GM12878 (cell line): ENCODE data around the gene PARVA. TPM values are rescaled to one million over a fixed set of nuclear protein-coding genes. Genes with fewer than 3 reads are reported as not detected.

Experiments used
- ATAC-seq: fragments of 200-7000 bp; cut with Tn5 transposase; 3 replicates; pipeline ENCODE4 v1.9.1; 2020; ENCODE audit warnings: mild to moderate bottlenecking, moderate library complexity
- BruUV-seq: library from RNA; stranded (reverse); fragments of 400-500 nt; replicated peaks from 2 replicates; lab custom pipeline; 2021; lab: Mats Ljungman, UMichigan
- CTCF ChIA-PET: fragments of 300-600 bp; sonication (Branson Sonifier 250); formaldehyde crosslinking; extraction: SDS; loops from one replicate; lab custom pipeline; 2021; ENCODE audit warnings: inconsistent platforms; lab: Yijun Ruan, JAX
- POLR2A ChIA-PET: fragments of 350-600 bp; formaldehyde crosslinking; extraction: SDS; loops from one replicate; lab custom pipeline; 2021; ENCODE audit warnings: inconsistent platforms; lab: Charles Lee
- RAD21 ChIA-PET: fragments of 300-600 bp; sonication (Branson Sonifier 250); formaldehyde crosslinking; loops from one replicate; lab custom pipeline; 2023; ENCODE audit warnings: antibody characterized with exemption; ENCODE audit not compliant: unreplicated experiment; lab: Charles Lee
- SMC1A ChIA-PET: fragments of 300-600 bp; sonication (Branson Sonifier 250); formaldehyde crosslinking; loops from one replicate; lab custom pipeline; 2023; ENCODE audit not compliant: unreplicated experiment, uncharacterized antibody; lab: Charles Lee
- DNase-seq: peaks from one replicate; pipeline ENCODE4 v3.0.0-alpha.2; 2011; ENCODE audit warnings: low read depth, low spot score
- FAIRE-seq: peaks from 3 replicates; lab custom pipeline; 2011; peaks lifted over from hg19 to GRCh38; lab: Jason Lieb, UNC
- H2AFZ ChIP-seq: 2 replicates; pipeline ENCODE4 v1.6.0; 2011; ENCODE audit warnings: low read depth, low read length, control low read depth; ENCODE audit not compliant: control insufficient read depth
- H3K27ac ChIP-seq: 2 replicates; pipeline ENCODE4 v1.5.1; 2011; ENCODE audit warnings: control low read depth; ENCODE audit not compliant: control insufficient read depth, insufficient read depth
- H3K27me3 ChIP-seq, 2 experiments: replicated peaks in 1 of 2; 2 replicates each; pipeline versions ENCODE4 v1.6.0 to v1.6.1; 2011; ENCODE audit warnings: low read length in 1 of 2; ENCODE audit not compliant: control insufficient read depth in 2 of 2, insufficient read depth in 2 of 2
- H3K36me3 ChIP-seq, 2 experiments: 2 replicates each; pipeline ENCODE4 v1.5.1; 2011; ENCODE audit warnings: low read length in 1 of 2; ENCODE audit not compliant: control insufficient read depth in 2 of 2, insufficient read depth in 2 of 2
- H3K4me1 ChIP-seq: 2 replicates; pipeline ENCODE4 v1.6.1; 2011; ENCODE audit warnings: mild to moderate bottlenecking, low read length, moderate library complexity, mixed read lengths; ENCODE audit not compliant: control insufficient read depth, insufficient read depth
- H3K4me2 ChIP-seq: 2 replicates; pipeline ENCODE4 v1.6.0; 2011; ENCODE audit warnings: control low read depth; ENCODE audit not compliant: control insufficient read depth, insufficient read depth
- H3K4me3 ChIP-seq: fragments of 200-600 bp; sonication (generic); 2 replicates; pipeline ENCODE4 v1.5.1; 2016
- H3K79me2 ChIP-seq: 2 replicates; pipeline ENCODE4 v1.6.0; 2011; ENCODE audit warnings: low read length; ENCODE audit not compliant: control insufficient read depth, insufficient read depth
- H3K9ac ChIP-seq: 2 replicates; pipeline ENCODE4 v1.8.0; 2011; ENCODE audit warnings: low read length, control low read depth, mixed read lengths; ENCODE audit not compliant: control insufficient read depth, insufficient read depth
- H3K9me3 ChIP-seq: replicated peaks from 3 replicates; pipeline ENCODE4 v1.5.1; 2011; ENCODE audit warnings: mild to moderate bottlenecking, low read length; ENCODE audit not compliant: control insufficient read depth, insufficient read depth
- H4K20me1 ChIP-seq: 2 replicates; pipeline ENCODE4 v1.6.0; 2011; ENCODE audit not compliant: control insufficient read depth, insufficient read depth
- HDAC6 ChIP-seq: fragments of 200-600 bp; sonication (generic); IDR thresholded peaks from one replicate; pipeline ENCODE4 v1.8.0; 2017; ENCODE audit warnings: antibody characterized with exemption; ENCODE audit not compliant: unreplicated experiment
- MTA3 ChIP-seq: IDR thresholded peaks from 2 replicates; pipeline ENCODE4 v1.6.1; 2012; ENCODE audit warnings: low read length, inconsistent platforms, borderline replicate concordance
- MXI1 ChIP-seq: fragments of 150-350 bp; IDR thresholded peaks from 2 replicates; pipeline ENCODE4 v1.6.1; 2011; ENCODE audit warnings: low read depth, mild to moderate bottlenecking, inconsistent platforms, low read length, improper control_type of control experiment
- NR2C2 ChIP-seq: IDR thresholded peaks from 2 replicates; pipeline ENCODE4 v1.6.1; 2011; ENCODE audit warnings: borderline replicate concordance, low read depth; ENCODE audit not compliant: control insufficient read depth, insufficient read length
- RCOR1 ChIP-seq: conservative IDR thresholded peaks from 2 replicates; pipeline ENCODE4 v1.6.1; 2012; ENCODE audit warnings: low read depth, low read length, improper control_type of control experiment
- STAT1 ChIP-seq: fragments of 450-650 bp; conservative IDR thresholded peaks from 2 replicates; pipeline ENCODE4 v1.6.1; 2014; ENCODE audit warnings: antibody characterized with exemption, mild to moderate bottlenecking
- SUPT20H ChIP-seq: IDR thresholded peaks from 2 replicates; pipeline ENCODE4 v1.6.1; 2011; ENCODE audit warnings: low read depth, mild to moderate bottlenecking, low read length, moderate library complexity, borderline replicate concordance; ENCODE audit not compliant: control insufficient read depth
- TARDBP ChIP-seq: IDR thresholded peaks from 2 replicates; pipeline ENCODE4 v1.6.1; 2016; ENCODE audit warnings: borderline replicate concordance
- WGBS: methylation state at CpG from one replicate; pipeline ENCODE4 v1.1.6; 2016; ENCODE audit warnings: low lambda C conversion rate; ENCODE audit not compliant: insufficient replicate concordance, insufficient coverage; ENCODE audit errors: missing lambda C conversion rate; 5-methylcytosine and 5-hydroxymethylcytosine counted together
- in situ Hi-C: fragments of 300-500 bp; cut with MboI; formaldehyde crosslinking; loops from 9 replicates; pipeline ENCODE4 v1.14.3; 2018; ENCODE audit warnings: mixed read lengths
- intact Hi-C: fragments of 100-400 bp; cut with micrococcal nuclease; formaldehyde crosslinking; loops from one replicate; pipeline ENCODE4 v1.14.2; 2022; ENCODE audit not compliant: unreplicated experiment
- polyA plus RNA-seq, 11 experiments: library from polyadenylated mRNA; depleted of rRNA in 4 of 11; unstranded in 6 of 11; stranded (reverse) in 5 of 11; fragments of >200 nt; fragmentation: Nextera tagmentation in 4 of 11; fragmentation: Illumina TruSeq in 1 of 11; extraction: Ambion mirVana in 4 of 11; extraction: Trizol in 1 of 11; gene quantifications; 1 replicate in 1 of 11; 2 replicates in 10 of 11; pipeline versions ENCODE4 v1.2.1 to v1.2.3, GENCODE V29; 2011 to 2016; ENCODE audit warnings: inconsistent platforms in 2 of 11, missing spikeins in 2 of 11, low read depth in 1 of 11
- total RNA-seq, 4 experiments: library from RNA; depleted of rRNA in 3 of 4; stranded (reverse); fragments of >200 nt in 3 of 4; fragmentation: Illumina TruSeq in 1 of 4; extraction: Trizol in 1 of 4; gene quantifications; 2 replicates each; pipeline versions ENCODE4 v1.2.1 to v1.2.3, GENCODE V29; 2013 to 2021
- TF ChIP-seq, protein P1 (sequence below): fragments of 450-650 bp; IDR thresholded peaks from 2 replicates; pipeline ENCODE4 v1.6.1; 2018; ENCODE audit warnings: mild to moderate bottlenecking, low read depth, moderate library complexity; ENCODE audit not compliant: partially characterized antibody

Gene PARVA
- total and polyA plus RNA-seq, 10 of the 15 experiments (the other 5 are each of a cell fraction or from before 2014, with no cell fraction given) = 0.01 to 0.44 (median 0.03) TPM; not detected in 7

DNA sequence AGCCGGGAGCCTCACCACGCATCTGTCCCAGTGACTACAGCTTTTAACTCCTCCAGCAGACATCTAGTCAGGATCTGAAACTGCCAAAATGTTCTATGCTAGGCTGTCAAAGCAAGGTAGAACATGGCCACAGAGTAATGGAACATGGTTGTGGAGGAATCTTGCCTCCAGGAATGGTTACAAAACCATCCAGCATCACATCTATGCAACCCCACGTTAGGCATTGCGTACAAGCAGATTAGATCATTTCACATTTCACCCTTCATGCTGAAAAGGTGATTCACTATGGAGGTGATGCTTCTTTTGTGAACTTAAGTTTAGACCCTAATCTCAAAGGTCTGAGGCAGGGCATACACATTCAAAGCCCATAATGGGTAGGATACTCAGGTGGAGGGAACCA, 103.0 kb downstream of the PARVA start:
- Histone ChIP-seq H3K79me2 (no peaks in the 10 kb centered on the region), H3K36me3 (no peaks in the 10 kb centered on the region), H3K27me3 (0 out of 4 replicates have a peak, but pooled peaks cover 0 to 1% of the 10 kb centered on the region in 2 experiments), H3K27ac (no peak overlapping the region), H4K20me1 (no peaks in the 10 kb centered on the region), H2AFZ (no peak overlapping the region), H3K4me3 (no peak overlapping the region), H3K9me3 (no peaks in the 10 kb centered on the region), H3K4me1 (no peaks in the 10 kb centered on the region), H3K4me2 (no peak overlapping the region), H3K9ac (no peak overlapping the region)
- SMC1A ChIA-PET = no interaction called here
- POLR2A ChIA-PET = no interaction called here
- FAIRE-seq (no peak), DNase-seq (no peak), ATAC-seq (no peak)
- CTCF ChIA-PET = no interaction called here
- intact Hi-C loops (no loop called here), in situ Hi-C loops (no loop called here)
- WGBS = 52% methylated on average over 4 of the region's 4 CpGs
- RAD21 ChIA-PET = no interaction called here
- TF ChIP-seq HDAC6 (no peak), NR2C2 (no peak), MTA3 (no peak), MXI1 (no peak)
- BruUV-seq = no TSS peak

DNA sequence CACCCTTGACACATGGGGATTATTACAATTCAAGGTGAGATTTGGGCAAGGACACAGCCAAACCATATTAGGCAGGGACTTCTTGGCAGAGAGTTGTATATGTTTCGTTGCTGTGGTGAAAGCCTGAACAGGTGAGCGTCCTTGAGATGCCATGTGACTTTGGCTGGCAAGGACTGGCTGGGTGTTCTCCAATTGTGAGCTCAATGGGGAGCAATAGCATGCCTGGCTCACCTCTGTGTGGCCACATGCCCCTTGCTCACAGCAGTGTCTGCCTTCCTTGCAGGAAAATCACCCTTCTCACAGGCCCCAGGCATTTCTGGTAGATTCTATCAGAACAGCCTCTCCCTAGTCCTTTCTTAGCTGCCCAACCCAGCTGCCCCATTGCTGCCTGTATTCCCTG, 105.5 kb downstream of the PARVA start:
- intact Hi-C loops = no loop called here
- in situ Hi-C loops = no loop called here
- no peak overlapping the region for H3K27ac ChIP-seq
- 12% methylated on average over 2 of the region's 2 CpGs for WGBS
- H3K27me3 ChIP-seq = 0 out of 4 replicates have a peak, but pooled peaks cover 0 to 1% of the 10 kb centered on the region in 2 experiments
- no peak overlapping the region for H2AFZ ChIP-seq
- ChIA-PET SMC1A (no interaction called here), CTCF (interaction anchor here (1.2 kb wide), 1 partner anchor 9 kb away, joined by 3 read pairs; no protein-coding TSS in a partner anchor), RAD21 (no interaction called here)
- no peaks in the 10 kb centered on the region for H3K9me3 ChIP-seq
- no peak overlapping the region for H3K4me2 ChIP-seq
- ATAC-seq = no peak
- no peaks in the 10 kb centered on the region for H3K4me1 ChIP-seq
- H3K36me3 ChIP-seq = no peaks in the 10 kb centered on the region
- no peaks in the 10 kb centered on the region for H3K79me2 ChIP-seq
- BruUV-seq = no TSS peak
- FAIRE-seq = no peak
- H3K4me3 ChIP-seq = no peak overlapping the region
- H4K20me1 ChIP-seq = no peaks in the 10 kb centered on the region
- no peak for DNase-seq
- TF ChIP-seq TARDBP = no peak
- no peak for TF ChIP-seq RCOR1
- TF ChIP-seq SUPT20H = no peak
- TF ChIP-seq, protein P1, sequence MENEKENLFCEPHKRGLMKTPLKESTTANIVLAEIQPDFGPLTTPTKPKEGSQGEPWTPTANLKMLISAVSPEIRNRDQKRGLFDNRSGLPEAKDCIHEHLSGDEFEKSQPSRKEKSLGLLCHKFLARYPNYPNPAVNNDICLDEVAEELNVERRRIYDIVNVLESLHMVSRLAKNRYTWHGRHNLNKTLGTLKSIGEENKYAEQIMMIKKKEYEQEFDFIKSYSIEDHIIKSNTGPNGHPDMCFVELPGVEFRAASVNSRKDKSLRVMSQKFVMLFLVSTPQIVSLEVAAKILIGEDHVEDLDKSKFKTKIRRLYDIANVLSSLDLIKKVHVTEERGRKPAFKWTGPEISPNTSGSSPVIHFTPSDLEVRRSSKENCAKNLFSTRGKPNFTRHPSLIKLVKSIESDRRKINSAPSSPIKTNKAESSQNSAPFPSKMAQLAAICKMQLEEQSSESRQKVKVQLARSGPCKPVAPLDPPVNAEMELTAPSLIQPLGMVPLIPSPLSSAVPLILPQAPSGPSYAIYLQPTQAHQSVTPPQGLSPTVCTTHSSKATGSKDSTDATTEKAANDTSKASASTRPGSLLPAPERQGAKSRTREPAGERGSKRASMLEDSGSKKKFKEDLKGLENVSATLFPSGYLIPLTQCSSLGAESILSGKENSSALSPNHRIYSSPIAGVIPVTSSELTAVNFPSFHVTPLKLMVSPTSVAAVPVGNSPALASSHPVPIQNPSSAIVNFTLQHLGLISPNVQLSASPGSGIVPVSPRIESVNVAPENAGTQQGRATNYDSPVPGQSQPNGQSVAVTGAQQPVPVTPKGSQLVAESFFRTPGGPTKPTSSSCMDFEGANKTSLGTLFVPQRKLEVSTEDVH = no peak
- no peak for TF ChIP-seq STAT1
- TF ChIP-seq, all 136 proteins: peak for 0
- no peak overlapping the region for H3K9ac ChIP-seq
- POLR2A ChIA-PET = no interaction called here
